Measurements from ENCODE around the gene KRT4. TPM values are rescaled to one million over a fixed set of nuclear protein-coding genes. Genes with fewer than 3 reads are reported as not detected.

KRT4 gene
- total and polyA plus RNA-seq, 2 donors from 2014 or later, result 0.15 TPM; not detected in 1

GRCh38 chr12:52794479-52795331, 19.2 kb downstream of the KRT4 start:
- H3K27me3 ChIP-seq (ENCODE audit: control insufficient read depth, insufficient read depth, low read length), result no peaks in the 10 kb centered on the region
- no peak overlapping the region for H3K27ac ChIP-seq (ENCODE audit: low read depth in 2 of 2, low read length in 2 of 2)
- no peak overlapping the region for H3K9ac ChIP-seq (ENCODE audit: low read length in 3 of 3)
- DNase-seq (no peak), FAIRE-seq (no peak)
- peaks cover 0 to 2% (median 0%) of the 10 kb centered on the region in 3 donors for H3K4me1 ChIP-seq (ENCODE audit: control insufficient read depth in 2 of 3, insufficient read depth in 2 of 3, low read depth in 1 of 3, low read length in 3 of 3)
- H3K4me3 ChIP-seq (ENCODE audit: low read length in 3 of 3), result no peak overlapping the region
- intact Hi-C loops (cut with DNase I), result no loop called here
- H3K36me3 ChIP-seq (ENCODE audit: control insufficient read depth in 2 of 3, insufficient read depth in 3 of 3, low read length in 3 of 3), result no peaks in the 10 kb centered on the region
- H3K9me3 ChIP-seq (ENCODE audit: control insufficient read depth in 2 of 3, insufficient read depth in 1 of 3, low read length in 3 of 3), result no peaks in the 10 kb centered on the region
- TF ChIP-seq CTCF (IDR thresholded peaks at IDR 0.05; ENCODE audit: borderline replicate concordance, extremely low read depth, insufficient read depth), result no peak

GRCh38 chr12:52792185-52793029, 21.5 kb downstream of the KRT4 start:
- no peak for FAIRE-seq
- intact Hi-C loops (cut with DNase I), result no loop called here
- Histone ChIP-seq H3K4me1 (ENCODE audit: control insufficient read depth in 2 of 3, insufficient read depth in 2 of 3, low read depth in 1 of 3, low read length in 3 of 3) (peaks cover 0 to 2% (median 0%) of the 10 kb centered on the region in 3 donors), H3K4me3 (ENCODE audit: low read length in 3 of 3) (no peak overlapping the region), H3K9me3 (ENCODE audit: control insufficient read depth in 2 of 3, insufficient read depth in 1 of 3, low read length in 3 of 3) (no peaks in the 10 kb centered on the region), H3K9ac (ENCODE audit: low read length in 3 of 3) (no peak overlapping the region), H3K27me3 (ENCODE audit: control insufficient read depth, insufficient read depth, low read length) (no peaks in the 10 kb centered on the region), H3K27ac (ENCODE audit: low read depth in 2 of 2, low read length in 2 of 2) (no peak overlapping the region), H3K36me3 (ENCODE audit: control insufficient read depth in 2 of 3, insufficient read depth in 3 of 3, low read length in 3 of 3) (no peaks in the 10 kb centered on the region)
- TF ChIP-seq CTCF (IDR thresholded peaks at IDR 0.05; ENCODE audit: borderline replicate concordance, extremely low read depth, insufficient read depth), result no peak
- DNase-seq, result no peak

GRCh38 chr12:52791271-52792184, 22.4 kb downstream of the KRT4 start:
- no peak for FAIRE-seq
- H3K27me3 ChIP-seq (ENCODE audit: control insufficient read depth, insufficient read depth, low read length), result no peaks in the 10 kb centered on the region
- no peak for DNase-seq

More at GRCh38 chr12:52791271-52792184, 22.4 kb downstream of the KRT4 start:
- H3K27ac ChIP-seq (ENCODE audit: low read depth in 2 of 2, low read length in 2 of 2), result no peak overlapping the region
- TF ChIP-seq CTCF (IDR thresholded peaks at IDR 0.05; ENCODE audit: borderline replicate concordance, extremely low read depth, insufficient read depth), result no peak
- peaks cover 0 to 2% (median 0%) of the 10 kb centered on the region in 3 donors for H3K4me1 ChIP-seq (ENCODE audit: control insufficient read depth in 2 of 3, insufficient read depth in 2 of 3, low read depth in 1 of 3, low read length in 3 of 3)
- intact Hi-C loops (cut with DNase I), result no loop called here
- no peaks in the 10 kb centered on the region for H3K9me3 ChIP-seq (ENCODE audit: control insufficient read depth in 2 of 3, insufficient read depth in 1 of 3, low read length in 3 of 3)
- H3K4me3 ChIP-seq (ENCODE audit: low read length in 3 of 3), result no peak overlapping the region
- H3K9ac ChIP-seq (ENCODE audit: low read length in 3 of 3), result no peak overlapping the region
- no peaks in the 10 kb centered on the region for H3K36me3 ChIP-seq (ENCODE audit: control insufficient read depth in 2 of 3, insufficient read depth in 3 of 3, low read length in 3 of 3)
